Fibroblast of skin of back (primary cell): Measurements from ENCODE around the gene AKR1D1.

Experiments used
- DNase-seq: peaks from one replicate; pipeline ENCODE4 v3.0.0-alpha.2; 2013

The AKR1D1 gene

GRCh38 chr7:138167222-138167621 lies 91.0 kb downstream of the AKR1D1 start:
- DNase-seq: no peak

GRCh38 chr7:138167869-138168296 lies 91.6 kb downstream of the AKR1D1 start:
- DNase-seq: no peak
